WERI-Rb-1 (cell line): ENCODE measurements around the gene ZNF768.

Experiments used
- DNase-seq: peaks from one replicate; pipeline ENCODE4 v3.0.0-alpha.2; 2020
- H3K27ac ChIP-seq: fragments of 250-450 bp; sonication (Bioruptor Pico); 2 replicates; pipeline ENCODE4 v1.5.1; 2020; ENCODE audit warnings: mild to moderate bottlenecking, moderate library complexity
- H3K27me3 ChIP-seq: fragments of 250-450 bp; sonication (Bioruptor Pico); 2 replicates; pipeline ENCODE4 v1.5.1; 2021; ENCODE audit warnings: mild to moderate bottlenecking, low read depth, moderate library complexity; ENCODE audit not compliant: insufficient read depth, severe bottlenecking
- H3K36me3 ChIP-seq: fragments of 250-450 bp; sonication (Bioruptor Pico); 2 replicates; pipeline ENCODE4 v1.5.1; 2020; ENCODE audit warnings: mild to moderate bottlenecking, moderate library complexity
- H3K4me3 ChIP-seq: 2 replicates; pipeline ENCODE4 v1.5.1; 2011; ENCODE audit warnings: low read depth, mild to moderate bottlenecking, control low read depth, low read length
- H3K9me3 ChIP-seq: fragments of 250-450 bp; sonication (Bioruptor Pico); 2 replicates; pipeline ENCODE4 v1.5.1; 2021; ENCODE audit warnings: mild to moderate bottlenecking, moderate library complexity; ENCODE audit not compliant: severe bottlenecking
- TF ChIP-seq, protein P1 (sequence below): IDR thresholded peaks from 2 replicates; pipeline ENCODE4 v1.5.1; 2011; ENCODE audit warnings: low read depth, mild to moderate bottlenecking, control low read depth, inconsistent platforms, low read length

ZNF768 gene

DNA sequence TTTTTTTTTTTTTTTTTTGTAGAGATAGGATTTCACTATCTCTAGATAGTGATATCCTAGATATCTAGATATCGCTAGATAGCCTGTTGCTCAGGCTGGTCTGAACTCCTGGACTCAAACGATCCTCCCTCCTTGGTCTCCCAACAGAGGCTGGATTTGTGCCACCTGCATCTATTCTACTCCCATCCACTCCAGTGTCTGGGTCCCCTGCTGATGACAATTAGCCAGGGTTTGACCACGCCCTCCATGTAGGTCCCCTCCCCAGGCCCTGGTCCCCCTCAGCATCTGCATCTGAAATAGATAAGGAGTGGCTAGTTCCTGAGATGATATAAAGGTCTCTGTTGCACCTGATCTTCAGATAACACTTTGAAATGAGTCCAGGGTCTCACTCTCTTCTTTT lies 42.9 kb upstream of the ZNF768 start:
- Histone ChIP-seq H3K9me3 (no peaks in the 10 kb centered on the region), H3K27me3 (no peaks in the 10 kb centered on the region), H3K27ac (no peak overlapping the region), H3K4me3 (no peak overlapping the region), H3K36me3 (peaks cover 11% of the 10 kb centered on the region)
- no peak for DNase-seq
- TF ChIP-seq, protein P1, sequence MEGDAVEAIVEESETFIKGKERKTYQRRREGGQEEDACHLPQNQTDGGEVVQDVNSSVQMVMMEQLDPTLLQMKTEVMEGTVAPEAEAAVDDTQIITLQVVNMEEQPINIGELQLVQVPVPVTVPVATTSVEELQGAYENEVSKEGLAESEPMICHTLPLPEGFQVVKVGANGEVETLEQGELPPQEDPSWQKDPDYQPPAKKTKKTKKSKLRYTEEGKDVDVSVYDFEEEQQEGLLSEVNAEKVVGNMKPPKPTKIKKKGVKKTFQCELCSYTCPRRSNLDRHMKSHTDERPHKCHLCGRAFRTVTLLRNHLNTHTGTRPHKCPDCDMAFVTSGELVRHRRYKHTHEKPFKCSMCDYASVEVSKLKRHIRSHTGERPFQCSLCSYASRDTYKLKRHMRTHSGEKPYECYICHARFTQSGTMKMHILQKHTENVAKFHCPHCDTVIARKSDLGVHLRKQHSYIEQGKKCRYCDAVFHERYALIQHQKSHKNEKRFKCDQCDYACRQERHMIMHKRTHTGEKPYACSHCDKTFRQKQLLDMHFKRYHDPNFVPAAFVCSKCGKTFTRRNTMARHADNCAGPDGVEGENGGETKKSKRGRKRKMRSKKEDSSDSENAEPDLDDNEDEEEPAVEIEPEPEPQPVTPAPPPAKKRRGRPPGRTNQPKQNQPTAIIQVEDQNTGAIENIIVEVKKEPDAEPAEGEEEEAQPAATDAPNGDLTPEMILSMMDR = no peak

DNA sequence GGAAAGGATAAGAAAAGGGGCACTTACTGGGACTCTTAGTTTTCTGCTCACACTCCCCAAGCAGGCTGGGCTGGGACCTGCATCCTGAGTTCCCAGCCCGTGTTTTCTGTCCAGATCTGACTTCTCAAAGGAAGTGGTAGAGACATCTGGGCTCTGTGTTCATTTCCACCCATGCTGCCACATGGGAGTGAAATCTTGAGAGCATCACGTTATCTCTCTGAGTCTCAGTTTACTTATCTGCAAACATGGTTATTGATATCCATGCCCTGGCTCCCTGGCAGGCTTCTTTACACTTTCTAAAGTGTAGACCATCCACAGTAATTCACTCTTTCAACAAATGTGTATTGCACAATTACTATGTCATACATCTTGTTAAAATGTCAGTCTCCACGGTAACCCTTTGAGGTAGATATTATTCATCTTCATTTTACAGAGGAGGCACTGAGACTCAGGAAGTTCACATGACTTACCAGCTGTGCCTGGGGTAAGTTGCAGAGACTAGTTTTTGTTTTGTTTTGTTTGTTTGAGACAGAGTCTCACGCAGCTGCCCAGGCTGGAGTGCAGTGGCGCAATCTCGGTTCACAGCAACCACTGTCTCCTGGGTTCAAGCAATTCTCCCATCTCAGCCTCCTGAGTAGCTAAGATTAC lies 41.7 kb upstream of the ZNF768 start:
- H3K4me3 ChIP-seq = no peak overlapping the region
- DNase-seq = no peak

DNA sequence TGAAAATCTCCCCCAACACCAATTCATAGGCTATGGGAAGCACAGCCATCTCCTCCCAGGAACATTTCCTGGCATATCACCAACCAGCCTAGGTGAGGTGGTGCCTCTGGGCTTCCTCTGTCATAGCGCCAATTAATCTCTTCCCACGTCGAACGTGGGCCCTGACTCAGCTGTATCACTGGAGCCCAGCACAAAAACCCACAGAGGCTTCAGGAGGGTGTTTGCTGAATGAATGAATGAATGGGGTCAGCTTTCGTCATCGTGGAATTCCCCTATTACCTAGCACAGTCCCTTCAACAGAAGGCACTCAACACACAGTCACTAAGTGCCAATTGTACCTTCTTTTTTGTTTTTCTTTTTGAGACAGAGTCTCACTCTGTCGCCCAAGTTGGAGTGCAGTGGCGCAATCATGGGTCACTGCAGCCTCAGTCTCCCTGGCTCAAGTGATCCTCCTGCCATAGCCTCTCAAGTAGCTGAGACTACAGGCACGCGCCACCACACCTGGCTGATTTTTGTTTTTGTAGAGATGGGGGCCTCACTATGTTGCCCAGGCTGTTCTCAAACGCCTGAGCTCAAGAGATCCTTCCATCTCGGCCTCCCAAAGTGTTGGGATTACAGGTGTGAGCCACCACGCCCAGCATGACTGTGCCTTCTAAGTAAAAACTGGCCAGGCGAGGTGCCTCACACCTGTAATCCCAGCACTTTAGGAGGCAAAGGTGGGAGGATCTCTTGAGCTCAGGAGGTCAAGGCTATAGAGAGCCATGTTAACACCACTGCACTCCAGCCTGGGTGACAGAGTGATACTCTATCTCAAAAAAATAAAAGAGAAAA lies 41.0 kb upstream of the ZNF768 start:
- no peak overlapping the region for H3K4me3 ChIP-seq
- no peaks in the 10 kb centered on the region for H3K27me3 ChIP-seq
- no peaks in the 10 kb centered on the region for H3K36me3 ChIP-seq
- TF ChIP-seq, protein P1 = no peak
- no peak overlapping the region for H3K27ac ChIP-seq
- no peaks in the 10 kb centered on the region for H3K9me3 ChIP-seq
- DNase-seq = no peak

More for the DNA sequence above, 41.7 kb upstream of the ZNF768 start:
- Histone ChIP-seq H3K36me3 (peaks cover under 1% of the 10 kb centered on the region; the same call in 1 of the 2 replicates), H3K9me3 (no peaks in the 10 kb centered on the region), H3K27ac (no peak overlapping the region), H3K27me3 (no peaks in the 10 kb centered on the region)
- TF ChIP-seq, protein P1 = no peak

DNA sequence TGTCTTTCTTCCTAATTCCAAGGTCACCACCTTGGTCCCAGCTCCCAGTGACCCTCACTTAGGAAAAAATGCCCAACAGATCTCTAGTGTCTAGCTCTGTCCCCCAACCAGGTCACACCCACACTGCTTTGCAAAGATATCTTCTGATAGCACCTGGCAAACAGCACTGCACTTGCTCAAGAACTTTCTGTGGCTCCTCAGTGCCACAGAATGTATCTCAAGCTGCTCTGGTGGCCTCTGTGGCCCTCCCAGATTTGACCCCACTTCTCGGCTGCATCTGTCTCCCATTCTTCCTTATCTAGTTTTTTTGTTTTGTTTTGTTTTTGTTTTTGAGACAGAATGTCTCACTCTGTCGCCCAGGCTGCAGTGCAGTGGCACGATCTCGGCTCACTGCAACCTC lies 40.2 kb upstream of the ZNF768 start:
- H3K9me3 ChIP-seq = peaks cover under 1% of the 10 kb centered on the region
- no peaks in the 10 kb centered on the region for H3K36me3 ChIP-seq
- no peak overlapping the region for H3K4me3 ChIP-seq
- TF ChIP-seq, protein P1 = no peak
- DNase-seq = no peak
- no peaks in the 10 kb centered on the region for H3K27me3 ChIP-seq
- H3K27ac ChIP-seq = peak overlapping the region; percentile 72

DNA sequence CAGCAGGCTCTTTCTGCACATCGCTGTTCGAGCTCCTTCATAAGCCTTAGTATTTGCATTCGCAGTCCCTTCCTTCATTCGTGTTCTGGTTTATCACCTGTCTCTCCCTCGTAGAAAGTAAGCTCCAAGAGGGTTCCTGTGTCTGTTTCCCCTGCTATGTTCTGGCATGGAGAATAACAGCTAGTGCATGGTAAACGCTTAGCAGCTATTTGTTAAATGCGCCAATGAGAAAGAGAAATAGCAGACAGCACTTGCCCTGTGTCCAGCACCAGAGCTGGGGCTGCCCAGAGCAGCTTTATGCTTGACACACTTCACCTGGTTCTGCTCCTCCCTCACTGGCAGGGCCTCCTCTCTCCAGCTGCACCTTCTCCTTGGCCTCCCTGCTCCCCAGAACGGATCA lies 39.6 kb upstream of the ZNF768 start:
- no peaks in the 10 kb centered on the region for H3K27me3 ChIP-seq
- H3K27ac ChIP-seq = peak overlapping the region; percentile 72
- DNase-seq = no peak
- H3K36me3 ChIP-seq = no peaks in the 10 kb centered on the region
- 0 out of 2 replicates have a peak overlapping the region, but pooled peaks have one; percentile 15 for H3K4me3 ChIP-seq
- TF ChIP-seq, protein P1 = no peak
- H3K9me3 ChIP-seq = peaks cover 4% of the 10 kb centered on the region
